ENCODE data around the gene SNORC.
A peak's percentile ranks its signal among the peaks of the same experiment; 100 is the strongest.
"Not testable (repeated sequence)": the region's sequence is repeated elsewhere in the genome, so short reads cannot be mapped to it uniquely, and the experiment has no call there.

The SNORC gene

GRCh38 chr2:232870018-232870765 is at the start of gene SNORC:
Gene SNORC, plus strand, starts transcription at chr2:232870264. Its CDS starts 78 bp downstream, at chr2:232870342.
- no peak for DNase-seq

GRCh38 chr2:232829988-232830387 is 40.1 kb upstream of the SNORC start:
- no peak for DNase-seq

GRCh38 chr2:232831496-232831895 is 38.6 kb upstream of the SNORC start:
- DNase-seq, result no peak

- DNase-seq, result no peak
Observed at GRCh38 chr2:232833830-232834229, 36.2 kb upstream of the SNORC start.

GRCh38 chr2:232835687-232836208 is 34.3 kb upstream of the SNORC start:
- no peak for DNase-seq

- DNase-seq, result no peak
Observed at GRCh38 chr2:232836934-232837333, 33.1 kb upstream of the SNORC start.

GRCh38 chr2:232838406-232838874 is 31.6 kb upstream of the SNORC start:
- DNase-seq, result no peak

- DNase-seq, result peak in 12 of 56 donors; percentile 7 to 56 (median 18)
Observed at GRCh38 chr2:232839411-232840079, 30.5 kb upstream of the SNORC start.

- DNase-seq, result peak in 2 of 56 donors; percentile 11 to 18
Observed at GRCh38 chr2:232842689-232843088, 27.4 kb upstream of the SNORC start.

GRCh38 chr2:232843834-232844233 is 26.2 kb upstream of the SNORC start:
- DNase-seq, result peak in 10 of 56 donors; percentile 7 to 46 (median 16)

GRCh38 chr2:232846055-232846454 is 24.0 kb upstream of the SNORC start:
- no peak for DNase-seq

- DNase-seq, result no peak
Observed at GRCh38 chr2:232850039-232850438, 20.0 kb upstream of the SNORC start.

GRCh38 chr2:232852081-232852480 is 18.0 kb upstream of the SNORC start:
- DNase-seq, result not testable (repeated sequence)

- DNase-seq, result no peak
Observed at GRCh38 chr2:232852676-232853075, 17.4 kb upstream of the SNORC start.

- peak in 2 of 56 donors; percentile 42 to 55 for DNase-seq
Observed at GRCh38 chr2:232854082-232854481, 16.0 kb upstream of the SNORC start.

GRCh38 chr2:232857158-232857563 is 12.9 kb upstream of the SNORC start:
- DNase-seq, result no peak

GRCh38 chr2:232859385-232859916 is 10.6 kb upstream of the SNORC start:
- DNase-seq, result no peak

- DNase-seq, result no peak
Observed at GRCh38 chr2:232860593-232861241, 9.3 kb upstream of the SNORC start.

- no peak for DNase-seq
Observed at GRCh38 chr2:232861353-232861752, 8.7 kb upstream of the SNORC start.

- no peak for DNase-seq
Observed at GRCh38 chr2:232863996-232864395, 6.1 kb upstream of the SNORC start.

GRCh38 chr2:232865165-232865564 is 4.9 kb upstream of the SNORC start:
- DNase-seq, result no peak

- no peak for DNase-seq
Observed at GRCh38 chr2:232866104-232866503, 4.0 kb upstream of the SNORC start.
